ES-I3 (cell line): Measurements from ENCODE around the gene TNPO1.
A peak's percentile ranks its signal among the peaks of the same experiment; 100 is the strongest.
"Not testable (repeated sequence)": the region's sequence is repeated elsewhere in the genome, so short reads cannot be mapped to it uniquely, and the experiment has no call there.

Experiments used
- H3K36me3 ChIP-seq: 2 replicates; pipeline ENCODE4 v1.6.1; 2013; ENCODE audit warnings: mild to moderate bottlenecking, low read length, control low read depth, moderate library complexity; ENCODE audit not compliant: insufficient read depth
- H3K4me1 ChIP-seq: 2 replicates; pipeline ENCODE4 v1.6.1; 2013; ENCODE audit warnings: mild to moderate bottlenecking, control low read depth, low read length; ENCODE audit not compliant: insufficient read depth
- H3K9ac ChIP-seq: 2 replicates; pipeline ENCODE4 v1.6.1; 2013; ENCODE audit warnings: low read depth, mild to moderate bottlenecking, low read length, moderate library complexity
- H3K9me3 ChIP-seq: 2 replicates; pipeline ENCODE4 v1.6.1; 2013; ENCODE audit warnings: mild to moderate bottlenecking, low read length, moderate library complexity; ENCODE audit not compliant: control insufficient read depth, insufficient read depth

TNPO1 gene

GRCh38 chr5:72816284-72817075, at the start of gene TNPO1:
TSS of gene TNPO1 (plus strand) at chr5:72816661. CDS start at chr5:72816738, 77 bp downstream.
- Histone ChIP-seq H3K4me1 (peaks cover 9% of the 10 kb centered on the region; the same call in 1 of the 2 replicates), H3K9ac (peak within 1 kb of the TSS; percentile 98), H3K9me3 (no peaks in the 10 kb centered on the region)

GRCh38 chr5:72767289-72768010, 49.0 kb upstream of the TNPO1 start:
- no peak overlapping the region for H3K9ac ChIP-seq
- no peaks in the 10 kb centered on the region; the same call in 1 of the 2 replicates for H3K9me3 ChIP-seq
- H3K4me1 ChIP-seq: no peaks in the 10 kb centered on the region
- no peaks in the 10 kb centered on the region for H3K36me3 ChIP-seq

More at GRCh38 chr5:72816284-72817075, at the start of gene TNPO1:
- no peaks in the 10 kb centered on the region for H3K36me3 ChIP-seq

GRCh38 chr5:72770266-72770665, 46.2 kb upstream of the TNPO1 start:
- Histone ChIP-seq H3K36me3 (no peaks in the 10 kb centered on the region), H3K4me1 (no peaks in the 10 kb centered on the region), H3K9ac (no peak overlapping the region), H3K9me3 (no peaks in the 10 kb centered on the region; the same call in 1 of the 2 replicates)

GRCh38 chr5:72776684-72777083, 39.8 kb upstream of the TNPO1 start:
- Histone ChIP-seq H3K36me3 (no peaks in the 10 kb centered on the region), H3K9ac (no peak overlapping the region), H3K9me3 (no peaks in the 10 kb centered on the region; the same call in 1 of the 2 replicates), H3K4me1 (no peaks in the 10 kb centered on the region)

- H3K36me3 ChIP-seq: no peaks in the 10 kb centered on the region
- H3K9ac ChIP-seq: no peak overlapping the region
- H3K9me3 ChIP-seq: no peaks in the 10 kb centered on the region; the same call in 1 of the 2 replicates
- no peaks in the 10 kb centered on the region for H3K4me1 ChIP-seq
Observed at GRCh38 chr5:72779520-72779919, 36.9 kb upstream of the TNPO1 start.

- Histone ChIP-seq H3K36me3 (no peaks in the 10 kb centered on the region), H3K9ac (no peak overlapping the region), H3K9me3 (no peaks in the 10 kb centered on the region; the same call in 1 of the 2 replicates), H3K4me1 (no peaks in the 10 kb centered on the region)
Observed at GRCh38 chr5:72783354-72783753, 33.1 kb upstream of the TNPO1 start.

- Histone ChIP-seq H3K9ac (no peak overlapping the region), H3K9me3 (no peaks in the 10 kb centered on the region; the same call in 1 of the 2 replicates), H3K4me1 (no peaks in the 10 kb centered on the region), H3K36me3 (no peaks in the 10 kb centered on the region)
Observed at GRCh38 chr5:72784129-72784528, 32.3 kb upstream of the TNPO1 start.

- H3K9ac ChIP-seq: no peak overlapping the region
- no peaks in the 10 kb centered on the region for H3K36me3 ChIP-seq
- H3K9me3 ChIP-seq: no peaks in the 10 kb centered on the region
- H3K4me1 ChIP-seq: no peaks in the 10 kb centered on the region
Observed at GRCh38 chr5:72785801-72786200, 30.7 kb upstream of the TNPO1 start.

- H3K9ac ChIP-seq: no peak overlapping the region
- H3K9me3 ChIP-seq: no peaks in the 10 kb centered on the region
- H3K36me3 ChIP-seq: no peaks in the 10 kb centered on the region
- no peaks in the 10 kb centered on the region for H3K4me1 ChIP-seq
Observed at GRCh38 chr5:72786676-72787075, 29.8 kb upstream of the TNPO1 start.

GRCh38 chr5:72788866-72789505, 27.5 kb upstream of the TNPO1 start:
- no peak overlapping the region for H3K9ac ChIP-seq
- H3K36me3 ChIP-seq: no peaks in the 10 kb centered on the region
- no peaks in the 10 kb centered on the region; the same call in 1 of the 2 replicates for H3K4me1 ChIP-seq
- no peaks in the 10 kb centered on the region for H3K9me3 ChIP-seq

GRCh38 chr5:72790186-72790585, 26.3 kb upstream of the TNPO1 start:
- H3K4me1 ChIP-seq: no peaks in the 10 kb centered on the region; the same call in 1 of the 2 replicates
- H3K9ac ChIP-seq: no peak overlapping the region
- H3K9me3 ChIP-seq: no peaks in the 10 kb centered on the region
- no peaks in the 10 kb centered on the region for H3K36me3 ChIP-seq

GRCh38 chr5:72792662-72793061, 23.8 kb upstream of the TNPO1 start:
- H3K9me3 ChIP-seq, H3K36me3 ChIP-seq, H3K9ac ChIP-seq, H3K4me1 ChIP-seq: not testable (repeated sequence)

- Histone ChIP-seq H3K36me3 (no peaks in the 10 kb centered on the region), H3K9me3 (no peaks in the 10 kb centered on the region), H3K9ac (no peak overlapping the region), H3K4me1 (no peaks in the 10 kb centered on the region; the same call in 1 of the 2 replicates)
Observed at GRCh38 chr5:72796001-72796400, 20.5 kb upstream of the TNPO1 start.

GRCh38 chr5:72799721-72800120, 16.7 kb upstream of the TNPO1 start:
- H3K4me1 ChIP-seq: no peaks in the 10 kb centered on the region
- no peak overlapping the region for H3K9ac ChIP-seq
- H3K9me3 ChIP-seq: no peaks in the 10 kb centered on the region
- H3K36me3 ChIP-seq: no peaks in the 10 kb centered on the region
